ACC112 (cell line): Measurements from ENCODE around the gene DMKN.

ENCODE experiments used
- H2AFZ ChIP-seq: fragments of 200-600 bp; sonication (generic); one replicate; pipeline ENCODE4 v1.6.0; 2017; ENCODE audit warnings: antibody characterized with exemption, low read length; ENCODE audit not compliant: unreplicated experiment
- H3K27ac ChIP-seq: fragments of 200-600 bp; sonication (generic); 2 replicates; pipeline ENCODE4 v1.5.1; 2014; ENCODE audit warnings: low read depth, mild to moderate bottlenecking, antibody characterized with exemption, low read length, moderate library complexity
- H3K27me3 ChIP-seq: fragments of 200-600 bp; sonication (generic); 2 replicates; pipeline ENCODE4 v1.6.1; 2014; ENCODE audit warnings: mild to moderate bottlenecking, antibody characterized with exemption, low read length, moderate library complexity, mixed read lengths; ENCODE audit not compliant: insufficient read depth
- H3K36me3 ChIP-seq: fragments of 200-600 bp; sonication (generic); 2 replicates; pipeline ENCODE4 v1.6.1; 2016; ENCODE audit warnings: mild to moderate bottlenecking, antibody characterized with exemption, low read length, moderate library complexity, mixed read lengths; ENCODE audit not compliant: insufficient read depth
- H3K4me1 ChIP-seq: fragments of 200-600 bp; sonication (generic); one replicate; pipeline ENCODE4 v1.6.1; 2016; ENCODE audit warnings: low read length, mixed read lengths; ENCODE audit not compliant: insufficient read depth, unreplicated experiment, control insufficient read depth
- H3K4me3 ChIP-seq: fragments of 200-600 bp; sonication (generic); 2 replicates; pipeline ENCODE4 v1.5.1; 2014; ENCODE audit warnings: mild to moderate bottlenecking, low read depth, low read length
- H3K79me2 ChIP-seq: fragments of 200-600 bp; sonication (generic); one replicate; pipeline ENCODE4 v1.6.0; 2016; ENCODE audit warnings: low read length; ENCODE audit not compliant: control insufficient read depth, unreplicated experiment, insufficient read depth

Gene DMKN, protein sequence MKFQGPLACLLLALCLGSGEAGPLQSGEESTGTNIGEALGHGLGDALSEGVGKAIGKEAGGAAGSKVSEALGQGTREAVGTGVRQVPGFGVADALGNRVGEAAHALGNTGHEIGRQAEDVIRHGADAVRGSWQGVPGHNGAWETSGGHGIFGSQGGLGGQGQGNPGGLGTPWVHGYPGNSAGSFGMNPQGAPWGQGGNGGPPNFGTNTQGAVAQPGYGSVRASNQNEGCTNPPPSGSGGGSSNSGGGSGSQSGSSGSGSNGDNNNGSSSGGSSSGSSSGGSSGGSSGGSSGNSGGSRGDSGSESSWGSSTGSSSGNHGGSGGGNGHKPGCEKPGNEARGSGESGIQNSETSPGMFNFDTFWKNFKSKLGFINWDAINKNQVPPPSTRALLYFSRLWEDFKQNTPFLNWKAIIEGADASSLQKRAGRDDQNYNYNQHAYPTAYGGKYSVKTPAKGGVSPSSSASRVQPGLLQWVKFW

GRCh38 chr19:35513628-35514281, at the start of gene DMKN:
TSS of gene DMKN (minus strand) at chr19:35513649. CDS start at chr19:35513475, 174 bp downstream.
- peaks cover 22% of the 10 kb centered on the region for H3K4me1 ChIP-seq
- H2AFZ ChIP-seq: peak within 1 kb of the TSS; percentile 32
- H3K4me3 ChIP-seq: peak within 1 kb of the TSS; percentile 52

GRCh38 chr19:35562776-35563175, 49.3 kb upstream of the DMKN start:
- Histone ChIP-seq H3K27ac (no peak overlapping the region), H3K79me2 (no peaks in the 10 kb centered on the region), H3K4me1 (no peaks in the 10 kb centered on the region), H2AFZ (no peak overlapping the region), H3K27me3 (peaks cover 28% of the 10 kb centered on the region), H3K4me3 (no peak overlapping the region), H3K36me3 (no peaks in the 10 kb centered on the region)

More at GRCh38 chr19:35513628-35514281, at the start of gene DMKN:
- H3K27ac ChIP-seq: 0 out of 2 replicates have a peak within 1 kb of the TSS, but pooled peaks have one; percentile 29
- H3K36me3 ChIP-seq: no peaks in the 10 kb centered on the region
- no peaks in the 10 kb centered on the region for H3K79me2 ChIP-seq
- H3K27me3 ChIP-seq: no peaks in the 10 kb centered on the region

DNA sequence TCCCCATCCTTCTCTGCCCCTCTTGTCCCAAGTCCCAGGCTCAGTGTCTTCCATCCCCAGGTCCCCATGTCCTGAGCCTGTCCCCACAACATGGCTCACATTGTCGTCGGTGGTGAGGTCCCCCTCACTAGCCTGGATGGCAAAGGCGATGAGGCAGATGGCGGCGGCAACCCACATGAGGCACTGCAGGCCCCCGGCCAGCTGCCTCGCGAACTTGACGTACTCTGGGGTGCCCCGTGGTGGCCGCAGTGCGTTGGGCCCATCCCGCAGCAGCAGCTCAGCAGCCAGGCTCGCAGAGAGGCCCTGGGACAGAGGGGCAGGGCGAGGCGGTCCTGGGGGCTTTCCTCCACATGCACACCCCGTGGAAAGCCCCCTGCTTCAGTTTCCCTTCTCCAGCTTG, 48.9 kb upstream of the DMKN start:
- H3K79me2 ChIP-seq: no peaks in the 10 kb centered on the region
- peaks cover 28% of the 10 kb centered on the region for H3K27me3 ChIP-seq

DNA sequence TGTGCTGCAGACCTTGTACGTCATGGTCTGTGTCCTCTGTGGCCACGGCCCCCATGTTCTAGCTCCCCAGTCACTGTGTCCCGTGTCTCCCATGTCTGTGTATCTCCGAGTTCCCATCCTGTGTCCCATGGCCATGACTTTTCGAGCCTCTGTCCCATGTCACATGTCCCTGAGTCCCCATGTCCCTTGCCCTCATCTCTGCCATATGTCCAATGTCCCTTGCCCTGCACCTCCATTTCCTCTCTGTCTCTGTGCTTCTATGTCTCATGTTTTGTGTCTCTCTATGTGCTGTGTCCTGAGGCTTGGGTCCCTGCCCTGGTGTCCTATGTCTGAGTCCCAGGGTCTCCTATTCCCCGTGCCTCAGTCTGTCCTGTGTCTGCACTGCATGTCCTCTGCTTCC, 48.0 kb upstream of the DMKN start:
- Histone ChIP-seq H3K4me3 (no peak overlapping the region), H3K4me1 (no peaks in the 10 kb centered on the region), H3K79me2 (no peaks in the 10 kb centered on the region), H3K27me3 (peaks cover 28% of the 10 kb centered on the region), H2AFZ (no peak overlapping the region), H3K36me3 (no peaks in the 10 kb centered on the region), H3K27ac (no peak overlapping the region)

More for the DNA sequence above, 48.9 kb upstream of the DMKN start:
- Histone ChIP-seq H3K4me3 (no peak overlapping the region), H2AFZ (no peak overlapping the region), H3K36me3 (no peaks in the 10 kb centered on the region), H3K4me1 (no peaks in the 10 kb centered on the region), H3K27ac (no peak overlapping the region)

DNA sequence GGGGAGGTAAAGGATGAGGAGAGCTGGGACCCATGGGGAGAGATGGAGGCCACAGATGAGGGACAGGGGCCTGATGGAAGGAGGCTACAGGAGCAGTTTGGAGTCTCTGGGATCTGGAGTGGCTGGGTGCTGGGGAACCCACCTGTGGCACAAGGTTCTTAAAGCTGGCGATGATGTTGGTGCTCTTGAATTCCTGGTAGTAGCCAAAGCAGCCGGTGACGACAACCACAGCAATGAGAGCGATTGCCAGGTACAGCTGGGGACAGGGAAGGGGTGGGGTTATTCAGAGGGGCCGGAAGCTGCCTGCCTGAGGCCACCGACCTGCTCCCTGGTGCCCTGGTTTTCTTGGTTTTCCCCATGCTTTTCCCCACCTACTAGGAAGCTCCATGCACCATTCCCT, 47.2 kb upstream of the DMKN start:
- no peak overlapping the region for H3K4me3 ChIP-seq
- H2AFZ ChIP-seq: no peak overlapping the region
- no peaks in the 10 kb centered on the region for H3K36me3 ChIP-seq
- H3K4me1 ChIP-seq: no peaks in the 10 kb centered on the region
- H3K27ac ChIP-seq: no peak overlapping the region
- H3K27me3 ChIP-seq: peaks cover 28% of the 10 kb centered on the region
- H3K79me2 ChIP-seq: no peaks in the 10 kb centered on the region

GRCh38 chr19:35560271-35560670, 46.8 kb upstream of the DMKN start:
- H3K36me3 ChIP-seq: no peaks in the 10 kb centered on the region
- H3K27me3 ChIP-seq: peaks cover 28% of the 10 kb centered on the region
- no peaks in the 10 kb centered on the region for H3K4me1 ChIP-seq
- H2AFZ ChIP-seq: no peak overlapping the region
- no peak overlapping the region for H3K27ac ChIP-seq
- no peak overlapping the region for H3K4me3 ChIP-seq
- H3K79me2 ChIP-seq: no peaks in the 10 kb centered on the region

GRCh38 chr19:35559781-35560180, 46.3 kb upstream of the DMKN start:
- Histone ChIP-seq H3K27me3 (peaks cover 28% of the 10 kb centered on the region), H2AFZ (no peak overlapping the region), H3K79me2 (no peaks in the 10 kb centered on the region), H3K4me3 (no peak overlapping the region), H3K36me3 (no peaks in the 10 kb centered on the region), H3K4me1 (no peaks in the 10 kb centered on the region), H3K27ac (no peak overlapping the region)

DNA sequence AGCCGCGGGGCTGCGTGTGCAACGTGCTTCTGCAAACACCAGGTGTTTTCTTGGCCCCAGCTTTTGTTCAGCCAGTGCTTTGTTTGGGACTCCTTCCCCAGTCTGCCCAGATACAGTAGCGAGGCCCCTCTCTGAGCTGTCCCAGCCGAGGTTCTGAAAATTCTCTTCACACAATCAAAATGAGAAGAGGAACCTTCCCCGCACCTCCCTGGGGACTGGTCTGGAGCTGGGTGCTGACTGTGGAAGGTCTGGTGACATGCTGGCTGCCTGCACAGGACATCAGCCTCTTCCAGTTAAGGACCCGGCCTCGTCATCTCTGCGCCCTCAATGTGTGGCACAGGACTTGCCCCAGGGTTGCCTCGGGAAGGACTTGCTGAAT, 45.8 kb upstream of the DMKN start:
- Histone ChIP-seq H3K36me3 (no peaks in the 10 kb centered on the region), H3K27ac (no peak overlapping the region), H3K4me3 (no peak overlapping the region), H2AFZ (no peak overlapping the region), H3K79me2 (no peaks in the 10 kb centered on the region), H3K27me3 (peaks cover 28% of the 10 kb centered on the region), H3K4me1 (no peaks in the 10 kb centered on the region)

DNA sequence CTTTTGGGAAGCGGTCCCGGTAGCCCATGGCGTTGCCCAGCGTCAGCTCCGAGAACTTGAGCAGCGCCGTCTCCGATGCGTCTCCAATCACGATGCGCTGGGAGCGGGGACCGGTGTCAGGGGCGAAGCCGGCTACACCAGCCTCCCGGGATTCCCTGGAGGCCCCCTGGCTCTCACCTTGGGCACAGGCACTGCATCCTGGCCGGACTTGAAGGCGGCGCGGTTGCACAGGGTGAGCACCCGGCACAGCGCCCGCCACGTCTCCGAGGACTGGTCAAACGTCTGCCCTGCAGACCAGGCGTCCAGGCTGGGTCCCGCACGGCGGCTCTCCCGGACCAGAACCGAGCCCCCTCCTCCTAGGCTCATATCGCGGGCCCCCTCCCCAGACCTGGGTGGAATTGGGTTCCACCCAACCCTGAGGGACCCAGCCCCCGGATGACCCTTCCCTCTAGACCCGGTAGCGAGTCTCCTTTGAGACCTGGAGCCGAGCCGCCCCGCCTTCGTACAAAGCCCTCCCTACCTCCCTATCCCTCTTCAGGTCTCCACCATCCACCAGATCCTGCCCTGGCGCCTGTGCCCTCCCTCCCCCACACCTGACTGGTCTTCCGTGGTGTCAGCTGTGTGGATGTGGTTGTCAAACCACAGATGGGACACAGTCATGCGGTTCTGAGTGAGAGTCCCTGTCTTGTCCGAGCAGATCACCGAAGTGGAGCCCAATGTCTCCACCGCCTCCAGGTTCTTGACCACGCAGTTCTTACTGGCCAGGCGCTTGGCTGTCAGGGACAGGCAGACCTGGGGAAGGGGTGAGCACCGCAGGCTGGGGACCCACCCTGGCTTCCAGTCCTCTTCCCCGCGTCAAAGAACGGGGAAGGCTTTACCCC, 45.2 kb upstream of the DMKN start:
- Histone ChIP-seq H3K4me1 (no peaks in the 10 kb centered on the region), H3K27me3 (peaks cover 28% of the 10 kb centered on the region), H3K4me3 (peak overlapping the region; percentile 56), H2AFZ (no peak overlapping the region), H3K79me2 (no peaks in the 10 kb centered on the region), H3K27ac (no peak overlapping the region), H3K36me3 (no peaks in the 10 kb centered on the region)
